CMK (cell line): ENCODE data around the gene RNASE12.
"Not testable (repeated sequence)": the region's sequence is repeated elsewhere in the genome, so short reads cannot be mapped to it uniquely, and the experiment has no call there.

Experiments
- DNase-seq: peaks from one replicate; pipeline ENCODE4 v3.0.0-alpha.2; 2010; ENCODE audit warnings: low read depth

The RNASE12 gene

DNA sequence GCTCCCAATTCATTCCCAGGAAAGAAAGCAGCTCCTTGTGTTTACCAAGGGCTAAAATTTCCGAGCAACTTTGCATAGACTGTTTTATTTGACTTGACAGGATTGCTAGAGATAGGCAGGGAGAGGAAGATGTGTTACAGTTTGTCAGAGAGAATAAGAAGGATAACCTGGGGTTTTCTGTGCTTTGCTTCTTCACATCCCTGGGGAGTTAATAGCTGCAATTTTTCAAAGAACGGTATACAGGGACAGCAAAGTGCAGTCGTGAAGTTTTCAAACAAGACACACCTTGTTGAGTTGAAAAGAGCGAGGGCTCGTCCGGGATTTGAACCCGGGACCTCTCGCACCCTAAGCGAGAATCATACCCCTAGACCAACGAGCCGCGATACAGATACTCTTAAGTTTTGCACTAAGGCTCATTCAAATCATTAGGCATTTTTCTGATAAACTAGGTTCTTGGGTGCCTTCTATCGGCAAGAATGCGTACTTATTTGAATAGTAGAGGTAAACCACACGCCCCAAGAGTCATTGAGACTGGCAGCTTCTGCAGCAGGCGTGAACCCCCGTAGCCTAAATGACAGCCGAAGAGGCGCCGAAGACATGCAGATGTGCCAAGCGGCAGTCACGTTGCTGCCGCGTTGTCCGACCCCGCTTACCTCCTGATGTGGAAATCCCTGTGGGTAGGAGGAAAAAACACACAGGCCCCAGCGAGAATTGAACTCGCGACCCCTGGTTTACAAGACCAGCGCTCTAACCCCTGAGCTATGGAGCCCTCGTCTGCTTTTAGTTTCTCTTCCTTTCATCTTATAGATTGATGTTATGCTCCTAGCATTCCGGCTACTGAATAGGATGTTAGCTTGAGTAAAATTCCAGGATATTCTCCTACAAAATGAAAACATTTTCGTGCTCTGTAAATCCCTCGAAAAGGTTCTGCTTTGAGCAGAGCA, 22.2 kb upstream of the RNASE12 start:
- DNase-seq, result peak; percentile 92

DNA sequence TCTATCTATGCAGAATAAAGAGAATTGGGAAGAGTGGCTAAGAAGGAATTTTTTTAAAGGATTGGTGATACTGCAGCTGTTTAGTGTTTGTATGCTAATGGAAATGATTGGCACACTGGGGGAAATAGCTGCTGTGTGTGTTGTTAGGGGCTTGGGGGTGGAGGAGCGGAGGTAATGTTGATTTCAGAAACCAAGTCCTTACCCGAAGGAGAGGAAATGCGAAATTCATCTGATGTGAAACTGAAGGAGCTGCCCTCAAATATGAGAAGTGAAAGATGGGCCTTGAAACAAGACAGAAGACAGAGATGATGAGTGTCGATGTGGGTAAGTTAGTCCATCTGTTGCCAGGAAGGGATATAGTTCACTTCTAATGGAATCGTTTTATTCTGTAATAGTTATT, 21.2 kb upstream of the RNASE12 start:
- no peak for DNase-seq

- DNase-seq, result no peak
Measured at GRCh38 chr14:20611277-20611676, 20.1 kb upstream of the RNASE12 start.

- no peak for DNase-seq
Measured at GRCh38 chr14:20610002-20610765, 19.0 kb upstream of the RNASE12 start.

- no peak for DNase-seq
Measured at GRCh38 chr14:20609215-20610001, 18.2 kb upstream of the RNASE12 start.

DNA sequence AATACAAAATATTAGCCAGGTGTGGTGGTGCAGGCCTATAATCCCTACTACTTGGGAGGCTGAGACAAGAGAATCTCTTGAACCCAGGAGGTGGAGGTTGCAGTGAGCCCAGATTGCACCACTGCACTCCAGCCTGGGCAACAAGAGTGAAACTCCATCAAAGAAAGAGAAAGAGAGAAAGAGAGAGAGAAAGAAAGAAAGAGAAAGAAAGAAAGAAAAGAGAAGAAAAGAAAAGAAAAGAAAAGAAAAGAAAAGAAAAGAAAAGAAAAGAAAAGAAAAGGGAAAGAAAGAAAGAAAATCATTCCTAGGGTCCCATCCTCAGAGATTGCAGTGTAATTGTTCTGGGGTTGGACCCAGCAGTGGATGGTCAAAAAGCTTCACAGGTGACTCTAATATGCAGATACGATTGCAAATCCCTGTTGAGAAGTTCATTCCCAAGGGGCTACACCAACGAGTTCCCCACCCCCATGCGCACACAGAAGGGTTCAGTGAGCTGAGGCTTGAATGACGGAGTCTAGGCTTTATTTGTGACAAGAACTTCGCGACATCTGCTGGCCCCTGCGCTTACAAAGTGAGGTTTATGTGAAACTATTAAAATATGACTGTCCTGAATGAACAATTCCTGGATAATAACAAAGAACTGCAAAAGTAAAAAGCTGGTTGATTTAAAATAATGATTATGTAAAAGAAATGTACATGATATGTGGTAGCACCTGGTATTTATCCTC, 17.4 kb upstream of the RNASE12 start:
- DNase-seq, result no peak

DNA sequence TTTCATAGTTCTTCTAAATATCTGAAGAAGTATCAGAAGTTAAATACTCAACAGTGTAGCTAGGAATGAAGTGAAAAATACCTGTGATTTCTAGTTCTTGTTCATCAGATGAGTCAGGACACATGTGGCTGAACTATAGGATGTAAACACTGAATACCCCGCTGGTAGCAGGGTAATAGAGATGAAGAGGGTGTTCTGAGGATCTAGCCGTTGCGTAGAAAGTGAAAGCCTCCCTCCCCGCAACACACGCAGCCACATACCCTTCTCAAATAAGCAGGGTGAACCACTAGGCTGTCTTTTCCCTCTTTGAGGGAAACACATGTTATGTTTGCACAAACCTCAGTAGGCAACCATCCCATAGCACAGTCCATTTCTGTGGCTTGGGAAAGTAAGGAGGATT, 16.4 kb upstream of the RNASE12 start:
- no peak for DNase-seq

DNA sequence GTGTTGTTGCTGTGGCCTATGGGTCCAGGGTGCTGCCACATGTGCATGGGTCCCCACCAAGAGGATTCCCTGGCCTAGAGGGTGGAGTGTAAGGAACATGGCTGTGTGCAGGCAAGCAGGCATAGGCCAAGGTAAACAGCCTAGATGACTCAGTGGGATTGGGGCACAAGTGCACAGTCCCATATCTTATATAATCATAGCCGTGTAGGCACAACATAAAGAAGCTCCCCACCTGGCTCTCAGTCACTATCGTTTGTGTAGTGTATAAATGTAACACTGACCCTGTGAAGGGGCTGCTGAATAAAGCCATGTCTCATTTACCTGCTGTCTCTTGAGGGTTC, 15.7 kb upstream of the RNASE12 start:
- no peak for DNase-seq

- no peak for DNase-seq
Measured at GRCh38 chr14:20606190-20606901, 15.2 kb upstream of the RNASE12 start.

DNA sequence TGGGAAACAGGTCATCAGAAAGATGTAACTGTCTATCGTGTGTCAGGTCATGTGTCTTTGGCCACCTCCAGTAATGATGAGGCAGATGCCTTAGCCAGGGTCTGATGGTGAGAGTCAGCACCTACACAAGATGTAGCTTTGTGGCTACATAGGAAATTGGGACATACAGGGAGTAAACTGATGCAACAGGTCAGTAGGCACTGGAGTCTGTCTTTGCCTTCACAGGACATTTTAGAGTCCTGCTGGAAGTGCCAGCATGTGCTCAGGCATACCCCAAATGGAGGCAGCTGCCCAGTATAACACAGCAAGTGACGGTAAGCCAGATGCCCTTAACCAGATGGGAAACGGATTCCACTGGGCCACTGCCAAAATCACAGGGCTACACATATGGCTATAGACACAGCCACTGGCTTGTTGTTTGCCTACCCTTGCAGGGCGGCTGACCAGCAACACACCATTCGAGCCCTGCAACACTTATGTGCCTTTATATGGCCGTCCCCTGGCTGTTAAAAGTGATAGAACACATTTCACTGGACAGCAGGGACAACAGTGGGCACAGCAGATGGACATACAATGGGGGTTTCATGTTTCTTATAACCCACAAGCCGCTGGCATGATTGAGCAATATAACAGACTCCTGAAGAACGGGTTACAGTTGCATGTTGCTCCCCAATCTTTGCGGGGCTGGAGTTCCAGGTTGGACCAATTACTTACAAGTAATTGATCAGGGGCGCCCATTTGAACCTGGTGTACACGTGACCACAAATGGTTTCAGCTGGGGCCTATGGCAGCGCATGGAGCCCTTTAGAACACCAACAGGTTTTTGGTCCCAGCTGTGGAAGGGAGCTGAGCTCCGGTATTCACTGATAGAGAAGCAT, 12.9 kb upstream of the RNASE12 start:
- no peak for DNase-seq

- no peak for DNase-seq
Measured at GRCh38 chr14:20602583-20602982, 11.4 kb upstream of the RNASE12 start.

DNA sequence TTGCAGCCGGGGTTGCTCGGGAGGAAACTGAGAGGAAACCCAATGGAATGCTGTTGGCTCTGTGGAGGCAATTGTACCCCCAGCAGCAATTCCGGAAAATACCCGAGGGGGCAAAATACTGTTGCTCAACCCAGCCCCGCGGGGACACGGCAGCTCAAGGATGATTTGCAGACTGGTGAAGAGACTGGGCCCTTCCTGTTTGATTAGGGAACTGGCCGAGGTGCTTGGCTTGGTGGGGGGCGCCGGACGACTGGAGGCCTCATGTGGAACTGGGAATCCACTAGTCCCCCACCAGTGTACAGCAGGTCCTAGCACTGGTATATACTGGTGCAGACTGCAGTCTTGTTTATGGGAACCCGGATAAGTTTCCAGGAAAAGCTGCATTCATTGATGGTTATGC, 10.3 kb upstream of the RNASE12 start:
- DNase-seq, result no peak

DNA sequence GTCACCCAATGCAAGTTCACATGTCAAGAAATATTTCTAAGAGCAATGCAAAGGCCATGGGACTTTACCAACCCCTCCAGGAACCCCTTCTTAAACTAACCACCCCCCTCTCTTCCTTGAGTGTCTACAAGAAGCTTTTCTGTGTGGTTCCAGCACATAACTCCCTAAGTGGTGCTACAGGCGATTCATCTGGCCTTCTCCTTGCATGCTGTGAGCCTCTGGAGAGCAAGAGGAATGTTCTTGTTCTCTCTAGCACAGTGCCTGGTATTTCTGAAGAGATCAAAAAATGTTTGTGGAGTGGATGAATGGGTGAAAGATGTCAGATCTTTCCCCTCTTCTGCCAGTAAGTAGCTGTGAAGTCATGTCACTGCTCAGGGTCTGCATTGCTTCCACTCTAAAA, 5.9 kb upstream of the RNASE12 start:
- DNase-seq, result no peak

DNA sequence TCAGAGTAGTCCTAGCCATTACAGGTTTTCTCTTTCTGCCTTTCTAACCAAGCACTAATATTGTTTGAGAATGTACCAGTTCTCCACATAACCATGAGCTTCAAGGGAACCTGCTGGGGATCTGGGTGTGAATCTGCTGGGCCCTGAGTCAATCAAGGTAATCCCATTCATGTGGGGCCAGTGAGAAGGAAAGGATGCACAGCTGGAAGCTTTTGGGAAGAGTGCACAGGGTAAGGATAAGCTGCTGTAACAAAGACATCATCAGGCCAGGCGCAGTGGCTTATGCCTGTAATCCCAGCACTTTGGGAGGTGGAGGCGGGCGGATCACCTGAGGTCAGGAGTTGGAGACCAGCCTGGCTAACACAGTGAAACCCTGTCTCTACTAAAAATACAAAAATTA, 4.5 kb upstream of the RNASE12 start:
- not testable (repeated sequence) for DNase-seq

DNA sequence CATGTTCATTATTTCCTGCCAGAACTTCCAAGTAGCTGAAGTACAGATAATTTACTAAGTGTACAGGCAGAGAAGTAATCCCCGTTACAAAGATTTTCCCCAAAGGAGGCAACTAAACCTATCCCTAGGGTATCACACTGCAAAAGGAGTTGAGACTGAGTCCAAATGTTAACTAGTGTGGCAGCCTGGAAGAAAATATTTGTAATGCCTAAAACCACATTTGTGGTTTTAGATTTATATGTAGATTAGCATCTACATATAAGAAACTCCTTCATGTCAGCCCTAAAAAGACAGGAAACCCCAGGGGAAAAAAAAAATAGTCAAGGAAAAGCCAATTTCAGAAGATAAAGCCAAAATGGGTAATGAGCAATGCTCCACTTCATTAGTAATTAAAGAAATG, 1.4 kb upstream of the RNASE12 start:
- no peak for DNase-seq

DNA sequence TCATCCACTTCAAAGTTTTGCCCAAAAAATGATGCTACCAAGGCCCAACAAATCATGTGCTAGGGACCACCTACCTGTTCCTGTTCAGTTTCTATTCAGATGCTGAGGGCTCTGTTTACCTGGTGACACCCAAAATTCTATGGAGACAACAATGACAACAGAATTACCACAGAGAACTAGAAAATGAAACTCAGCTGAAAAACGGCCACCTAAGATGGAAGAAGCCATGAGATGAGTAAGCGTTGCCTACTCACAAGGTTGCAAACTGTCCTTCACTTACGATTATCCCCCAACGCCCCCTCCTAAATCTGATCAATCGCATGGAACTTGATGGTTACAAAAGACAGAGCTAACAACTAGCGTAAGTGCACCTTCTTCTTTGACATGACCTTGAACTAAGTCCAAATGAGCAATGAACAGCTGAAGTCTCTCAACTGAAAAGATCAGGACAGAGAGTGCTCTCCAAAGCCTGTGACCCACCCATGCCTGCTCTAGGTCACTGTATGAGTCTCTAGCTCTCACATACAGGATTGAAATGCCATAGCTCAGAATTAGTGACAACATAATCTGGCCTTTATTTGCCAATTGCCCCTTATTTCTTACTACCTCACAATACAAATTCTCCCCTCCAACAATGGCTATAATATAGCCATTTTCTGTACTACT, 3.6 kb downstream of the RNASE12 start, which contains the start of gene RNASE11:
Gene RNASE11, minus strand, starts transcription at position 513 of the 666 bp plus-strand sequence.
- no peak for DNase-seq

DNA sequence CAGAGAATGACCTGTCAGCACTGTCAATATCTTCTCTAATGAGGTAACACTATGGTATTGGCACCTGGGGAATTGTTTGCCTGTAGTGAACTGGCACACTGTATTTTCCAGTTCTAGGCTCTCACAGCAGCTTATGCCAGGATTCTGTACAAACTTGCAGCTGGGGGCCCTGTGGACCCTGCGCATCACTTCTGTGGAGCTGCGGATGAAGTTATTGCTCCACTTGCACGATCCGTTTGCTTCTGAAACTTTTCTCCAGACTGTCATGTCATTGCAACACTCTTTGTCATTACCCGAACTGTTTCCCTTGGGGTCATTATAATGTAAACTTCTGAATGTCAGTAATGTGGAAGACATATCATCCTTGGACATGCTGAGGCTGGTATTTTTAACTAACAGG, 7.3 kb downstream of the RNASE12 start:
- DNase-seq, result no peak

DNA sequence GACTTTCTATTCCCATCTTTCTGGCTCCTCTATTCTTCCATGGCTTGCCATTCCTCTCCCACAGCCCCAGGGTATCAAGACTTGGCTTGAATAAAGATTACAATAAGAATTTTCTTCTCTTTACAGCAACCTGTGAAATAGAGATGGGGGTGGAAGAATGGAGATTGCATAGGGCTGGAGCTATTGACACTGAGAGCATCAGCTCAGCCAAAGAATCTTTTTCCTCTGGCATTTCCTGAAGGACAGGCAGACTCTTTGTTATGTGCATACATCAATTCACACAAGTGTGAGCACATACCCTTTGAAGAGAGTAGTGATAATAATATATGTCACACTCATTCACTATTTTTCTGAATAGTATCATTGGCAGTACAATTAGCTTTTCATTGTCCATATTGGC, 8.0 kb downstream of the RNASE12 start:
- no peak for DNase-seq

- DNase-seq, result no peak
Measured at GRCh38 chr14:20580242-20580641, 10.9 kb downstream of the RNASE12 start.
